ENCODE results near the gene SGCD.

SGCD gene

DNA sequence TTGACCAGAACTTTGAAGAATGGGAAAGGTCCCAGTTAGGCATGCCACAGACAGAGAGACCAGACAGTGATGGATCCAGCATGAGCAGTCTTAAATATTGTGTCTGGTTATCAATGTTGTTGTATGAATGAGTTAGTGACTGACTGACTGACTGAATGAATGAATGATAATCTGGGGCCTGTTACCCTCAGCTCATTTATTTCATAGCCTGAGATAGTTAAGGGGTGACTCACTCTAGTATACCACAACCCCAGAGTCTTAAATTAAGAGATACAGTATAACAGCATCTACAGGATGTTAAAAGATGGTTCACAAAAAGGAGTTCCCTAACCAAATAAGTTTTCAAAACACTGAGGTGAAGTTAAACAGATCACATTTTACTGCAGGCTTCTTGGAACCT is 133.5 kb downstream of the SGCD start:
- no peak overlapping the region for H3K9ac ChIP-seq (ENCODE audit: low read depth, low read length, poor library complexity, severe bottlenecking)
- no peak for TF ChIP-seq EZH2phosphoT487 (IDR thresholded peaks at IDR 0.05; ENCODE audit: borderline replicate concordance)
- TF ChIP-seq, protein P1, sequence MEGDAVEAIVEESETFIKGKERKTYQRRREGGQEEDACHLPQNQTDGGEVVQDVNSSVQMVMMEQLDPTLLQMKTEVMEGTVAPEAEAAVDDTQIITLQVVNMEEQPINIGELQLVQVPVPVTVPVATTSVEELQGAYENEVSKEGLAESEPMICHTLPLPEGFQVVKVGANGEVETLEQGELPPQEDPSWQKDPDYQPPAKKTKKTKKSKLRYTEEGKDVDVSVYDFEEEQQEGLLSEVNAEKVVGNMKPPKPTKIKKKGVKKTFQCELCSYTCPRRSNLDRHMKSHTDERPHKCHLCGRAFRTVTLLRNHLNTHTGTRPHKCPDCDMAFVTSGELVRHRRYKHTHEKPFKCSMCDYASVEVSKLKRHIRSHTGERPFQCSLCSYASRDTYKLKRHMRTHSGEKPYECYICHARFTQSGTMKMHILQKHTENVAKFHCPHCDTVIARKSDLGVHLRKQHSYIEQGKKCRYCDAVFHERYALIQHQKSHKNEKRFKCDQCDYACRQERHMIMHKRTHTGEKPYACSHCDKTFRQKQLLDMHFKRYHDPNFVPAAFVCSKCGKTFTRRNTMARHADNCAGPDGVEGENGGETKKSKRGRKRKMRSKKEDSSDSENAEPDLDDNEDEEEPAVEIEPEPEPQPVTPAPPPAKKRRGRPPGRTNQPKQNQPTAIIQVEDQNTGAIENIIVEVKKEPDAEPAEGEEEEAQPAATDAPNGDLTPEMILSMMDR (conservative IDR thresholded peaks at IDR 0.05; ENCODE audit: low read length): no peak

DNA sequence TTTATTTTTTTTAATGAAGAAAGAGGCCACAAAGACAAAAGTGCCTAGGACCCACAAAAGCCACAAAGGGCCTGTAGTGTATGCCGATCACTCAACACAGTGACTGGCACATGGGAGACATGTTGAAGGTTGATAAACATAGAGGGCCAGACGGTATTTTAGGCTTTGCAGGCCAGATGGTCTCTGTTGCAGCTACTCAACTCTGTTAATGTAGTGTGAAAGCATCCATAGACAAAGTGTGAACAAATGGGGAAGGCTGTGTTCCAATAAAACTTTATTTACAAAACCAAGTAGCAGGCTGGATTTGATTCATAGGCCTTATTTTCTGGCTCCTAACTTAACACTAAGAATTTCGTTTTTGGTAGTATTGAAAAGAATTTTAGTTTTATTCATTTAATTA is 139.9 kb downstream of the SGCD start:
- Histone ChIP-seq H3K9me3 (ENCODE audit: insufficient read depth, low read depth, low read length) (no peaks in the 10 kb centered on the region), H3K36me3 (ENCODE audit: insufficient read depth, low read length) (no peaks in the 10 kb centered on the region), H3K9me2 (replicated peaks; ENCODE audit: low read depth, low read length) (no peaks in the 10 kb centered on the region), H3K4me3 (ENCODE audit: low read length, poor library complexity, severe bottlenecking) (no peak overlapping the region), H3F3A (ENCODE audit: low read depth) (no peaks in the 10 kb centered on the region), H4K20me1 (ENCODE audit: insufficient read depth, low read length, poor library complexity, severe bottlenecking) (no peaks in the 10 kb centered on the region), H3K9ac (ENCODE audit: low read depth, low read length, poor library complexity, severe bottlenecking) (no peak overlapping the region), H3K79me2 (ENCODE audit: insufficient read depth, low read length) (no peaks in the 10 kb centered on the region), H3K4me1 (ENCODE audit: insufficient read depth, low read length, poor library complexity, severe bottlenecking) (no peaks in the 10 kb centered on the region), H3K27me3 (ENCODE audit: insufficient read depth, low read length, poor library complexity, severe bottlenecking) (no peaks in the 10 kb centered on the region), H2AFZ (ENCODE audit: low read length) (no peak overlapping the region), H3K4me2 (ENCODE audit: low read depth, low read length, poor library complexity, severe bottlenecking) (no peak overlapping the region)
- TF ChIP-seq EZH2phosphoT487 (IDR thresholded peaks at IDR 0.05; ENCODE audit: borderline replicate concordance): no peak
- TF ChIP-seq, protein P1 (conservative IDR thresholded peaks at IDR 0.05; ENCODE audit: low read length): no peak

More for the DNA sequence above, 133.5 kb downstream of the SGCD start:
- H3K9me2 ChIP-seq (replicated peaks; ENCODE audit: low read depth, low read length): no peaks in the 10 kb centered on the region
- no peaks in the 10 kb centered on the region for H3K36me3 ChIP-seq (ENCODE audit: insufficient read depth, low read length)
- H3K9me3 ChIP-seq (ENCODE audit: insufficient read depth, low read depth, low read length): no peaks in the 10 kb centered on the region
- H4K20me1 ChIP-seq (ENCODE audit: insufficient read depth, low read length, poor library complexity, severe bottlenecking): no peaks in the 10 kb centered on the region
- no peaks in the 10 kb centered on the region for H3K79me2 ChIP-seq (ENCODE audit: insufficient read depth, low read length)
- no peaks in the 10 kb centered on the region for H3F3A ChIP-seq (ENCODE audit: low read depth)
- H3K4me3 ChIP-seq (ENCODE audit: low read length, poor library complexity, severe bottlenecking): no peak overlapping the region
- H3K27me3 ChIP-seq (ENCODE audit: insufficient read depth, low read length, poor library complexity, severe bottlenecking): no peaks in the 10 kb centered on the region
- H3K4me2 ChIP-seq (ENCODE audit: low read depth, low read length, poor library complexity, severe bottlenecking): no peak overlapping the region
- no peaks in the 10 kb centered on the region for H3K4me1 ChIP-seq (ENCODE audit: insufficient read depth, low read length, poor library complexity, severe bottlenecking)
- H2AFZ ChIP-seq (ENCODE audit: low read length): no peak overlapping the region

DNA sequence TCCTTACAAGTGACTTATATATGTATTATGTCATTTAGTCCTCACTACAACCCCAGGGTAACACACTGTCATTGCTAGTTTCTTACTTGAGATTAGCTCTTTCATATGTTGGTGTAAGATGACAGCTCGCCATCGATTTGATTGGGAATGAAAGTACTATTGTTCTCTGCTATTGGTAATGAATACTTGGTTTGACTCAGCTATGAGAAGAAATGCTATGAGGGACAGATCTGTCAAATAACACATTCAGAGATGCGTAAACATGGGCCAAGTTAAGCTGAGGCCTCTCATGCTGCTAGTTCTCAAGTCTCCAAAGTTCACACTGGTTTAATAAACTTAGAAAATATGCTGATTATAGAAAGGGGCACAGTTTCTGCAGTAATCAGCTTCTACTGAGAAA is 142.7 kb downstream of the SGCD start:
- Histone ChIP-seq H3K36me3 (ENCODE audit: insufficient read depth, low read length) (no peaks in the 10 kb centered on the region), H3K27me3 (ENCODE audit: insufficient read depth, low read length, poor library complexity, severe bottlenecking) (no peaks in the 10 kb centered on the region), H3K4me3 (ENCODE audit: low read length, poor library complexity, severe bottlenecking) (no peak overlapping the region), H2AFZ (ENCODE audit: low read length) (no peak overlapping the region), H4K20me1 (ENCODE audit: insufficient read depth, low read length, poor library complexity, severe bottlenecking) (no peaks in the 10 kb centered on the region), H3K9me2 (replicated peaks; ENCODE audit: low read depth, low read length) (no peaks in the 10 kb centered on the region), H3K9me3 (ENCODE audit: insufficient read depth, low read depth, low read length) (no peaks in the 10 kb centered on the region), H3K79me2 (ENCODE audit: insufficient read depth, low read length) (no peaks in the 10 kb centered on the region), H3K4me2 (ENCODE audit: low read depth, low read length, poor library complexity, severe bottlenecking) (no peak overlapping the region), H3K9ac (ENCODE audit: low read depth, low read length, poor library complexity, severe bottlenecking) (no peak overlapping the region), H3K4me1 (ENCODE audit: insufficient read depth, low read length, poor library complexity, severe bottlenecking) (no peaks in the 10 kb centered on the region), H3F3A (ENCODE audit: low read depth) (no peaks in the 10 kb centered on the region)
- no peak for TF ChIP-seq EZH2phosphoT487 (IDR thresholded peaks at IDR 0.05; ENCODE audit: borderline replicate concordance)
- TF ChIP-seq, protein P1 (conservative IDR thresholded peaks at IDR 0.05; ENCODE audit: low read length): no peak

Measured in Loucy (cell line).